Mesenchymal stem cell (in vitro differentiated cells and primary cell): ENCODE data around the gene GFAP.

Experiments
- DNase-seq: peaks from one replicate; pipeline ENCODE4 v3.0.0-alpha.2; 2013
- H2AFZ ChIP-seq: one replicate; pipeline ENCODE4 v1.6.1; 2013; ENCODE audit warnings: low read depth, mild to moderate bottlenecking, control low read depth, inconsistent platforms, low read length, moderate library complexity
- H2AK5ac ChIP-seq: 2 replicates; pipeline ENCODE4 v1.6.1; 2013; ENCODE audit warnings: low read length, moderate library complexity, mild to moderate bottlenecking, inconsistent platforms; ENCODE audit not compliant: severe bottlenecking
- H2BK120ac ChIP-seq: one replicate; pipeline ENCODE4 v1.6.1; 2013; ENCODE audit warnings: low read depth, mild to moderate bottlenecking, inconsistent platforms, low read length, moderate library complexity
- H2BK12ac ChIP-seq, 2 experiments: one replicate each; pipeline ENCODE4 v1.6.1; 2013; ENCODE audit warnings: inconsistent platforms in 2 of 2, low read length in 2 of 2, mild to moderate bottlenecking in 2 of 2, moderate library complexity in 2 of 2, control low read depth in 1 of 2
- H2BK15ac ChIP-seq: one replicate; pipeline ENCODE4 v1.6.1; 2013; ENCODE audit warnings: mild to moderate bottlenecking, low read depth, inconsistent platforms; ENCODE audit not compliant: poor library complexity, severe bottlenecking
- H2BK5ac ChIP-seq: 2 replicates; pipeline ENCODE4 v1.6.1; 2013; ENCODE audit warnings: low read depth, mild to moderate bottlenecking, low read length, control low read depth, inconsistent platforms; ENCODE audit not compliant: poor library complexity, severe bottlenecking
- H3K14ac ChIP-seq, 2 experiments: one replicate each; pipeline ENCODE4 v1.6.1; 2013; ENCODE audit warnings: inconsistent platforms in 2 of 2, low read length in 2 of 2, control low read depth in 1 of 2, mild to moderate bottlenecking in 1 of 2, moderate library complexity in 1 of 2
- H3K18ac ChIP-seq, 2 experiments: one replicate each; pipeline ENCODE4 v1.6.1; 2013; ENCODE audit warnings: inconsistent platforms in 2 of 2, low read length in 2 of 2, control low read depth in 1 of 2, low read depth in 1 of 2, mild to moderate bottlenecking in 1 of 2
- H3K23ac ChIP-seq, 2 experiments: one replicate each; pipeline ENCODE4 v1.6.1; 2013; ENCODE audit warnings: inconsistent platforms in 2 of 2, low read length in 2 of 2, mild to moderate bottlenecking in 2 of 2, moderate library complexity in 2 of 2, control low read depth in 1 of 2
- H3K27ac ChIP-seq: 2 replicates; pipeline ENCODE4 v1.5.1; 2013; ENCODE audit warnings: mild to moderate bottlenecking, moderate library complexity, low read length, control low read depth, inconsistent platforms; ENCODE audit not compliant: poor library complexity, severe bottlenecking
- H3K27me3 ChIP-seq, 2 experiments: 2 replicates each; pipeline versions ENCODE4 v1.6.1 to v1.7.0; 2013; ENCODE audit warnings: low read length in 2 of 2, mild to moderate bottlenecking in 2 of 2, moderate library complexity in 2 of 2, control low read depth in 1 of 2, inconsistent platforms in 1 of 2; ENCODE audit not compliant: control insufficient read depth in 1 of 2, insufficient read depth in 1 of 2
- H3K36me3 ChIP-seq, 2 experiments: 2 replicates each; pipeline versions ENCODE4 v1.6.1 to v1.7.0; 2013; ENCODE audit warnings: low read length in 2 of 2, control low read depth in 1 of 2, inconsistent platforms in 1 of 2, low read depth in 1 of 2, mild to moderate bottlenecking in 1 of 2; ENCODE audit not compliant: insufficient read depth in 2 of 2, control insufficient read depth in 1 of 2
- H3K4ac ChIP-seq, 2 experiments: one replicate each; pipeline ENCODE4 v1.6.1; 2013; ENCODE audit warnings: inconsistent platforms in 2 of 2, low read length in 2 of 2, mild to moderate bottlenecking in 2 of 2, moderate library complexity in 2 of 2, control low read depth in 1 of 2, low read depth in 1 of 2
- H3K4me1 ChIP-seq: 2 replicates; pipeline ENCODE4 v1.6.1; 2013; ENCODE audit warnings: low read depth, low read length, control low read depth; ENCODE audit not compliant: control insufficient read depth, insufficient read depth
- H3K4me2 ChIP-seq: 2 replicates; pipeline ENCODE4 v1.6.1; 2013; ENCODE audit warnings: low read length, mild to moderate bottlenecking, inconsistent platforms; ENCODE audit not compliant: poor library complexity, severe bottlenecking
- H3K4me3 ChIP-seq, 2 experiments: 2 replicates each; pipeline versions ENCODE4 v1.5.1 to v1.7.0; 2013; ENCODE audit warnings: low read length in 2 of 2, mild to moderate bottlenecking in 2 of 2, control low read depth in 1 of 2, low read depth in 1 of 2; ENCODE audit not compliant: insufficient read depth in 1 of 2
- H3K79me1 ChIP-seq: replicated peaks from 2 replicates; pipeline ENCODE4 v1.6.1; 2013; ENCODE audit warnings: mild to moderate bottlenecking, control low read depth, low read length, inconsistent platforms; ENCODE audit not compliant: poor library complexity, severe bottlenecking
- H3K9ac ChIP-seq: 2 replicates; pipeline ENCODE4 v1.7.0; 2013; ENCODE audit warnings: mild to moderate bottlenecking, low read length, moderate library complexity
- H3K9me3 ChIP-seq: 2 replicates; pipeline ENCODE4 v1.7.0; 2013; ENCODE audit warnings: mild to moderate bottlenecking, low read length; ENCODE audit not compliant: control insufficient read depth
- H4K8ac ChIP-seq: one replicate; pipeline ENCODE4 v1.6.1; 2013; ENCODE audit warnings: inconsistent platforms, mild to moderate bottlenecking, low read length, moderate library complexity
- H4K91ac ChIP-seq: one replicate; pipeline ENCODE4 v1.6.1; 2013; ENCODE audit warnings: mild to moderate bottlenecking, low read length, inconsistent platforms
- WGBS: methylation state at CpG from one replicate; pipeline ENCODE4 v1.1.7; 2013; ENCODE audit warnings: mixed read lengths; 5-methylcytosine and 5-hydroxymethylcytosine counted together

Gene GFAP

GRCh38 chr17:44916781-44917241 lies 1.5 kb upstream of the GFAP start:
- Histone ChIP-seq H3K4me1 (peaks cover 20% of the 10 kb centered on the region), H2AK5ac (peak overlapping the region; percentile 58), H2BK5ac (no peak overlapping the region), H2AFZ (no peak overlapping the region), H4K91ac (no peak overlapping the region), H3K27me3 (peaks cover 4 to 46% of the 10 kb centered on the region in 2 experiments), H3K4me3 (no peak overlapping the region), H3K23ac (no peak overlapping the region), H2BK12ac (no peak overlapping the region), H3K36me3 (no peaks in the 10 kb centered on the region), H3K79me1 (no peaks in the 10 kb centered on the region), H3K4ac (no peak overlapping the region), H2BK15ac (peak overlapping the region; percentile 68), H4K8ac (no peak overlapping the region), H3K9me3 (no peaks in the 10 kb centered on the region), H3K27ac (no peak overlapping the region), H2BK120ac (no peak overlapping the region), H3K4me2 (peak overlapping the region; percentile 3), H3K18ac (no peak overlapping the region), H3K14ac (peak overlapping the region in 1 of 2 experiments; percentile 22), H3K9ac (no peak overlapping the region)
- no peak for DNase-seq
- WGBS, result 83% methylated on average over 8 of the region's 10 CpGs

GRCh38 chr17:44915862-44916780 lies 821 bp upstream of the GFAP start:
- Histone ChIP-seq H3K4me2 (no peak overlapping the region), H3K4me3 (no peak overlapping the region), H2BK15ac (peak overlapping the region; percentile 68), H3K79me1 (no peaks in the 10 kb centered on the region), H3K4ac (no peak overlapping the region), H4K91ac (no peak overlapping the region), H3K27ac (no peak overlapping the region), H2BK12ac (no peak overlapping the region), H3K36me3 (no peaks in the 10 kb centered on the region), H3K14ac (no peak overlapping the region), H3K4me1 (peaks cover 24% of the 10 kb centered on the region), H2BK5ac (no peak overlapping the region), H2AK5ac (peak overlapping the region; percentile 58), H3K27me3 (peaks cover 1 to 47% of the 10 kb centered on the region in 2 experiments), H3K23ac (no peak overlapping the region), H3K9me3 (no peaks in the 10 kb centered on the region), H2BK120ac (no peak overlapping the region), H4K8ac (no peak overlapping the region), H3K18ac (no peak overlapping the region), H3K9ac (no peak overlapping the region), H2AFZ (no peak overlapping the region)
- WGBS, result 84% methylated on average over 9 of the region's 11 CpGs
- no peak for DNase-seq

GRCh38 chr17:44914698-44915271 lies 515 bp downstream of the GFAP start:
- no peak overlapping the region for H2BK5ac ChIP-seq
- no peak overlapping the region for H3K27ac ChIP-seq
- no peaks in the 10 kb centered on the region for H3K79me1 ChIP-seq
- H4K91ac ChIP-seq, result no peak overlapping the region
- no peak overlapping the region for H3K9ac ChIP-seq
- H4K8ac ChIP-seq, result no peak overlapping the region
- peaks cover 0 to 38% of the 10 kb centered on the region in 2 experiments for H3K27me3 ChIP-seq
- H3K14ac ChIP-seq, result no peak overlapping the region
- no peak overlapping the region for H2AFZ ChIP-seq
- H3K4me1 ChIP-seq, result peaks cover 37% of the 10 kb centered on the region
- H3K4me2 ChIP-seq, result no peak overlapping the region
- H2BK15ac ChIP-seq, result no peak overlapping the region
- no peak overlapping the region for H2AK5ac ChIP-seq
- no peak for DNase-seq
- H3K4ac ChIP-seq, result no peak overlapping the region
- no peak overlapping the region for H2BK12ac ChIP-seq
- H3K4me3 ChIP-seq, result no peak overlapping the region
- peak overlapping the region in 1 of 2 experiments; percentile 18 for H3K18ac ChIP-seq
- no peaks in the 10 kb centered on the region for H3K36me3 ChIP-seq
- WGBS, result 92% methylated on average over 18 of the region's 19 CpGs
- H3K9me3 ChIP-seq, result no peaks in the 10 kb centered on the region
- H2BK120ac ChIP-seq, result no peak overlapping the region
- no peak overlapping the region for H3K23ac ChIP-seq

- no peaks in the 10 kb centered on the region for H3K79me1 ChIP-seq
Observed at GRCh38 chr17:44914148-44914547, 1.2 kb downstream of the GFAP start.

More at GRCh38 chr17:44914148-44914547, 1.2 kb downstream of the GFAP start:
- Histone ChIP-seq H3K4me2 (no peak overlapping the region), H3K27me3 (peaks cover 0 to 38% of the 10 kb centered on the region in 2 experiments), H2BK15ac (no peak overlapping the region), H2AK5ac (no peak overlapping the region), H2BK5ac (no peak overlapping the region), H2AFZ (no peak overlapping the region), H4K91ac (no peak overlapping the region), H3K9me3 (no peaks in the 10 kb centered on the region), H2BK120ac (no peak overlapping the region), H3K27ac (no peak overlapping the region), H3K4me3 (no peak overlapping the region), H3K23ac (no peak overlapping the region), H3K4me1 (peaks cover 39% of the 10 kb centered on the region), H3K14ac (no peak overlapping the region), H3K18ac (no peak overlapping the region), H3K36me3 (no peaks in the 10 kb centered on the region), H4K8ac (no peak overlapping the region), H2BK12ac (no peak overlapping the region), H3K9ac (no peak overlapping the region), H3K4ac (no peak overlapping the region)
- DNase-seq, result no peak
- WGBS, result 96% methylated on average over 4 of the region's 4 CpGs
